Body of pancreas (tissue), 4 donors: Measurements from ENCODE around the gene IL17C. TPM values are rescaled to one million over a fixed set of nuclear protein-coding genes. Genes with fewer than 3 reads are reported as not detected.
A peak's percentile ranks its signal among the peaks of the same experiment; 100 is the strongest.

ENCODE experiments used
- ATAC-seq: fragments of 150-250 bp; one replicate; pipeline ENCODE4 v1.9.1; 2016
- DNase-seq, 4 donors: peaks; one replicate each; pipeline ENCODE4 v3.0.0-alpha.2; 2019
- H3K27ac ChIP-seq, 4 donors: fragments of 200-600 bp; sonication (generic); 1 replicate in 3 of 4; 2 replicates in 1 of 4; pipeline versions ENCODE4 v1.5.1 to v1.6.1; 2016 to 2019; ENCODE audit warnings: mild to moderate bottlenecking in 1 of 4, mixed read lengths in 1 of 4, moderate library complexity in 1 of 4
- H3K27me3 ChIP-seq, 2 donors: fragments of 200-600 bp; sonication (generic); one replicate each; pipeline ENCODE4 v1.6.0; 2016; ENCODE audit warnings: mild to moderate bottlenecking in 1 of 2
- H3K36me3 ChIP-seq, 2 donors: fragments of 200-600 bp; sonication (generic); replicated peaks in 1 of 2; 2 replicates each; pipeline ENCODE4 v1.5.1; 2016; ENCODE audit warnings: low read depth in 2 of 2; ENCODE audit not compliant: insufficient read depth in 1 of 2
- H3K4me1 ChIP-seq: fragments of 200-600 bp; sonication (generic); one replicate; pipeline ENCODE4 v1.6.0; 2016
- H3K4me3 ChIP-seq, 2 donors: fragments of 200-600 bp; sonication (generic); 1 replicate in 1 of 2; 2 replicates in 1 of 2; pipeline ENCODE4 v1.5.1; 2016 to 2019
- H3K9me3 ChIP-seq, 3 donors: fragments of 200-600 bp; sonication (generic); 1 replicate in 2 of 3; 2 replicates in 1 of 3; pipeline ENCODE4 v1.5.1; 2016
- CTCF ChIP-seq, 7 experiments: fragments of 450-650 bp in 4 of 7; fragments of 200-600 bp in 3 of 7; sonication (generic) in 3 of 7; IDR thresholded peaks; one replicate each; pipeline ENCODE4 v1.5.1; 2016 to 2019; ENCODE audit warnings: antibody characterized with exemption in 7 of 7
- POLR2A ChIP-seq, 3 donors: fragments of 450-650 bp; IDR thresholded peaks; one replicate each; pipeline ENCODE4 v1.6.1; 2016; ENCODE audit warnings: antibody characterized with exemption in 3 of 3, mild to moderate bottlenecking in 2 of 3
- WGBS, 2 donors: methylation state at CpG; one replicate each; pipeline ENCODE4 v1.1.5; 2017; 5-methylcytosine and 5-hydroxymethylcytosine counted together
- intact Hi-C: fragments of 100-400 bp; cut with DNase I; formaldehyde crosslinking; loops from one replicate; pipeline ENCODE4 v1.15.1; 2023
- total RNA-seq, 2 donors: library from RNA; depleted of rRNA; stranded (reverse); fragments of >200 nt; gene quantifications; one replicate each; pipeline ENCODE4 v1.1.0, GENCODE V29; 2016

Gene IL17C
- total RNA-seq, 2 donors from 2014 or later: not detected

GRCh38 chr16:88619859-88620815, 18.2 kb upstream of the IL17C start:
- Histone ChIP-seq H3K27ac (no peak overlapping the region), H3K4me3 (no peak overlapping the region), H3K27me3 (no peaks in the 10 kb centered on the region), H3K9me3 (no peaks in the 10 kb centered on the region), H3K36me3 (peaks cover 8 to 21% of the 10 kb centered on the region in 2 donors), H3K4me1 (peaks cover 42% of the 10 kb centered on the region)
- TF ChIP-seq CTCF (IDR thresholded peaks at IDR 0.05): no peak
- TF ChIP-seq POLR2A (IDR thresholded peaks at IDR 0.05): no peak
- intact Hi-C loops: loop anchor here (10.0 kb wide), 1 partner anchor 65 kb away; the partner anchor contains the start of gene SNAI3
- WGBS, 2 donors: 89 to 94% methylated on average over 14 of the region's 14 CpGs
- DNase-seq: peak in 1 of 4 donors; percentile 38
- no peak for ATAC-seq

GRCh38 chr16:88622125-88622524, 16.2 kb upstream of the IL17C start:
- 83 to 89% methylated on average over 10 to 19 of the region's 19 CpGs for WGBS, 2 donors
- H3K36me3 ChIP-seq: peaks cover 8 to 22% of the 10 kb centered on the region in 2 donors
- no peak overlapping the region for H3K4me3 ChIP-seq
- ATAC-seq (no peak), DNase-seq (no peak)
- no peaks in the 10 kb centered on the region for H3K9me3 ChIP-seq
- H3K4me1 ChIP-seq: peaks cover 22% of the 10 kb centered on the region
- no peak for TF ChIP-seq POLR2A (IDR thresholded peaks at IDR 0.05)
- no peak for TF ChIP-seq CTCF (IDR thresholded peaks at IDR 0.05)
- intact Hi-C loops: no loop called here
- H3K27me3 ChIP-seq: no peaks in the 10 kb centered on the region
- H3K27ac ChIP-seq: no peak overlapping the region

GRCh38 chr16:88622866-88623265, 15.5 kb upstream of the IL17C start:
- no peaks in the 10 kb centered on the region for H3K9me3 ChIP-seq
- WGBS, 2 donors: 94 to 98% methylated on average over 23 to 29 of the region's 29 CpGs
- ATAC-seq: no peak

GRCh38 chr16:88623858-88624257, 14.5 kb upstream of the IL17C start:
- H3K36me3 ChIP-seq: peaks cover 8 to 24% of the 10 kb centered on the region in 2 donors
- H3K9me3 ChIP-seq: no peaks in the 10 kb centered on the region
- H3K4me3 ChIP-seq: no peak overlapping the region
- TF ChIP-seq POLR2A (IDR thresholded peaks at IDR 0.05) (no peak), CTCF (IDR thresholded peaks at IDR 0.05) (no peak)
- no peak for DNase-seq
- intact Hi-C loops: no loop called here
- H3K27me3 ChIP-seq: no peaks in the 10 kb centered on the region
- peaks cover 5% of the 10 kb centered on the region for H3K4me1 ChIP-seq
- ATAC-seq: no peak
- WGBS, 2 donors: 93 to 95% methylated on average over 13 of the region's 13 CpGs
- H3K27ac ChIP-seq: no peak overlapping the region

More at GRCh38 chr16:88622866-88623265, 15.5 kb upstream of the IL17C start:
- no peak overlapping the region for H3K4me3 ChIP-seq
- no peak for DNase-seq
- no peaks in the 10 kb centered on the region for H3K27me3 ChIP-seq
- H3K27ac ChIP-seq: no peak overlapping the region
- TF ChIP-seq POLR2A (IDR thresholded peaks at IDR 0.05) (no peak), CTCF (IDR thresholded peaks at IDR 0.05) (no peak)
- H3K36me3 ChIP-seq: peaks cover 8 to 24% of the 10 kb centered on the region in 2 donors
- intact Hi-C loops: no loop called here
- peaks cover 15% of the 10 kb centered on the region for H3K4me1 ChIP-seq
